ENCODE data around the gene KLHL24.
"Not testable (repeated sequence)": the region's sequence is repeated elsewhere in the genome, so short reads cannot be mapped to it uniquely, and the experiment has no call there.

Gene KLHL24

GRCh38 chr3:183611326-183611725, 24.1 kb upstream of the KLHL24 start:
- not testable (repeated sequence) for H3K4me3 ChIP-seq (ENCODE audit: low read depth, low read length); H3K9me3 ChIP-seq (ENCODE audit: insufficient read depth, low read depth, low read length); H3K4ac ChIP-seq (ENCODE audit: low read depth, low read length); H2BK12ac ChIP-seq (ENCODE audit: low read length); H3K36me3 ChIP-seq (ENCODE audit: control insufficient read depth in 1 of 2, insufficient read depth in 2 of 2, low read length in 2 of 2); H3K4me2 ChIP-seq (ENCODE audit: low read length); H2BK120ac ChIP-seq (ENCODE audit: insufficient read depth, low read length, poor library complexity); H3K27ac ChIP-seq (ENCODE audit: low read depth, low read length); DNase-seq; H3K23ac ChIP-seq (ENCODE audit: low read length); H4K8ac ChIP-seq (ENCODE audit: low read depth, low read length); H3K18ac ChIP-seq (ENCODE audit: low read length); H3K9ac ChIP-seq (ENCODE audit: low read length); H4K12ac ChIP-seq (ENCODE audit: low read depth, low read length); H3K14ac ChIP-seq (ENCODE audit: low read length); H3K79me2 ChIP-seq (ENCODE audit: control insufficient read depth, insufficient read depth, low read length, poor library complexity); H2AK5ac ChIP-seq (ENCODE audit: low read length); H3K79me1 ChIP-seq (ENCODE audit: low read length); H4K91ac ChIP-seq (ENCODE audit: low read depth, low read length); H2AFZ ChIP-seq (ENCODE audit: insufficient read depth, low read length, poor library complexity); H2BK5ac ChIP-seq (ENCODE audit: low read depth, low read length, poor library complexity); H3K27me3 ChIP-seq (ENCODE audit: insufficient read depth, low read length); H3K4me1 ChIP-seq (ENCODE audit: control insufficient read depth in 1 of 2, insufficient read depth in 2 of 2, low read length in 2 of 2)
- WGBS (ENCODE audit: extremely low coverage, insufficient coverage, insufficient read length) = no CpG with 5 or more reads among the region's 6 CpGs

DNA sequence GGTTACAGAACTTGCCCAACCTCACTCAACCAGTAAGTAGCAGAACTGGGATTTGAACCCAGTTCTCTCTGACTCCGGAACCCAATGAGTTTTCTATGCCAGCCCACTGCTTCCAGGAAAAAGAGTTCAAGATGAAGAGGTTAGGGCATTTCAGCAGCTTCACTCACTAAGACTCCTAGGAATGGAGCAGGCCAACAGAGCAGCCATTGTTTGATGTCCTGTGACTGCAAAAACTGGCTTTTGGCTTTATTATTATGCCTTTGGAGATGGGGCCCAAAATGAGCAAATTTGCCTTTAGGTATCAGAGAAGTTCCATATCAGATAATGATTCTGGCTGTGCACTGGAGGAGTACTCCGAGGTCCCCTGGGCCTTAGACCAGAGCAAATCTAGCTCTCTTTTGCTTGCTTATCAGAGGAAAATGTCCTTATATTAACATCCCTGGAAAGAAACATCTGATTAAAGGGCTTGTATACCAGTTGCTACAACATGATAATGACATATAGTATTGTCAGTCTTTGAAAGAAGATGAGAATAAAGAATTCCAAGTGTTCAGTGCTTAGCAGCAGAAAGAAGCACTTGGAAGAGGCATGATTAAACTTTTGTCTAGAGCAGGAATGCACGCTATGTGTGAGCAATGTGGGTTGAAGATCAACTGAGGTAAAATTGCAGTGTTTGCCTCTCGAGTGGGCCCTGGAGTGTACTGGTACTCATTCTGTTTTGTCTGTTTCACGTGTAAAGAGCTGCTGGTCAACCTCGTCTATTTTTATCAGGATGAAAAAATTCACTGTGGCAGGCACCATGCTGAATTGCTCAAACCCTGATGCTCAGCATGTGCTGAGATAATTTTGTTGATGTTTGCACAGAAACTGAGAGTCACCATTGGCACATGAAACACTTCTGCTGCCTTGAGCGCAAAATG, 21.8 kb upstream of the KLHL24 start:
- Histone ChIP-seq H3K4me1 (ENCODE audit: control insufficient read depth in 1 of 2, insufficient read depth in 2 of 2, low read length in 2 of 2) (no peaks in the 10 kb centered on the region), H4K12ac (ENCODE audit: low read depth, low read length) (no peak overlapping the region), H3K79me2 (ENCODE audit: control insufficient read depth, insufficient read depth, low read length, poor library complexity) (no peaks in the 10 kb centered on the region), H3K36me3 (ENCODE audit: control insufficient read depth in 1 of 2, insufficient read depth in 2 of 2, low read length in 2 of 2) (no peaks in the 10 kb centered on the region), H3K4ac (ENCODE audit: low read depth, low read length) (no peak overlapping the region), H2AK5ac (ENCODE audit: low read length) (no peak overlapping the region), H3K9ac (ENCODE audit: low read length) (no peak overlapping the region), H3K4me2 (ENCODE audit: low read length) (no peak overlapping the region), H4K8ac (ENCODE audit: low read depth, low read length) (no peak overlapping the region), H3K9me3 (ENCODE audit: insufficient read depth, low read depth, low read length) (no peaks in the 10 kb centered on the region), H3K27me3 (ENCODE audit: insufficient read depth, low read length) (no peaks in the 10 kb centered on the region), H2BK5ac (ENCODE audit: low read depth, low read length, poor library complexity) (no peak overlapping the region), H3K18ac (ENCODE audit: low read length) (no peak overlapping the region), H2AFZ (ENCODE audit: insufficient read depth, low read length, poor library complexity) (no peak overlapping the region), H2BK12ac (ENCODE audit: low read length) (no peak overlapping the region), H4K91ac (ENCODE audit: low read depth, low read length) (no peak overlapping the region), H3K4me3 (ENCODE audit: low read depth, low read length) (no peak overlapping the region), H3K23ac (ENCODE audit: low read length) (no peak overlapping the region), H3K79me1 (ENCODE audit: low read length) (no peaks in the 10 kb centered on the region), H2BK120ac (ENCODE audit: insufficient read depth, low read length, poor library complexity) (no peak overlapping the region), H3K27ac (ENCODE audit: low read depth, low read length) (no peak overlapping the region), H3K14ac (ENCODE audit: low read length) (no peak overlapping the region)
- peak; percentile 66 to 85 for DNase-seq
- WGBS (ENCODE audit: extremely low coverage, insufficient coverage, insufficient read length) = no CpG with 5 or more reads among the region's 7 CpGs

DNA sequence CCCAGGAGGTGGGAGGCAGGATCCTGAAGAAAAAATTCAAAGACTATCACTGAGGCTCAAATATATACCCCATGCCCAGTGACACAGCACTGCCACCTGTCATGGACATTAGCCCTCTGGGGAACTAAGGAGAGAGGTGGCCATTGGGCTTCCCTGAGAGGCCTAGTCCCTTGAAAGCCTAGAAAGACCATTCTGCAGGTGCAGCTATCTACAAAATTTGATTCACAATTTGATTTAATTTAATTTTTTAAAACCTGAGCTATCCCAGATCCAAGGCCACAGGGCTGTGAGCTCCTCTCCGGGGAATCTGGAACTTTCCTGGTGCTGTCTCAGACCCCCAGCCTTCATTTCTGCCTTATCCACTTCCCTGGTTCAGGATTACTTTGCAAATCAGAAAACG, 16.9 kb upstream of the KLHL24 start:
- Histone ChIP-seq H2AK5ac (ENCODE audit: low read length) (no peak overlapping the region), H3K18ac (ENCODE audit: low read length) (no peak overlapping the region), H3K9me3 (ENCODE audit: insufficient read depth, low read depth, low read length) (no peaks in the 10 kb centered on the region), H3K27ac (ENCODE audit: low read depth, low read length) (no peak overlapping the region), H2BK120ac (ENCODE audit: insufficient read depth, low read length, poor library complexity) (no peak overlapping the region), H3K4me2 (ENCODE audit: low read length) (no peak overlapping the region), H2BK5ac (ENCODE audit: low read depth, low read length, poor library complexity) (no peak overlapping the region), H3K36me3 (ENCODE audit: control insufficient read depth in 1 of 2, insufficient read depth in 2 of 2, low read length in 2 of 2) (no peaks in the 10 kb centered on the region), H3K14ac (ENCODE audit: low read length) (no peak overlapping the region), H4K8ac (ENCODE audit: low read depth, low read length) (no peak overlapping the region), H4K91ac (ENCODE audit: low read depth, low read length) (no peak overlapping the region), H4K12ac (ENCODE audit: low read depth, low read length) (no peak overlapping the region), H3K4me1 (ENCODE audit: control insufficient read depth in 1 of 2, insufficient read depth in 2 of 2, low read length in 2 of 2) (no peaks in the 10 kb centered on the region), H3K79me1 (ENCODE audit: low read length) (no peaks in the 10 kb centered on the region), H3K79me2 (ENCODE audit: control insufficient read depth, insufficient read depth, low read length, poor library complexity) (no peaks in the 10 kb centered on the region), H3K23ac (ENCODE audit: low read length) (no peak overlapping the region), H3K4ac (ENCODE audit: low read depth, low read length) (no peak overlapping the region), H3K27me3 (ENCODE audit: insufficient read depth, low read length) (no peaks in the 10 kb centered on the region), H2AFZ (ENCODE audit: insufficient read depth, low read length, poor library complexity) (no peak overlapping the region), H3K9ac (ENCODE audit: low read length) (no peak overlapping the region), H3K4me3 (ENCODE audit: low read depth, low read length) (no peak overlapping the region), H2BK12ac (ENCODE audit: low read length) (no peak overlapping the region)
- DNase-seq = no peak
- no CpG with 5 or more reads among the region's 2 CpGs for WGBS (ENCODE audit: extremely low coverage, insufficient coverage, insufficient read length)

GRCh38 chr3:183619010-183619409, 16.4 kb upstream of the KLHL24 start:
- Histone ChIP-seq H2BK5ac (ENCODE audit: low read depth, low read length, poor library complexity) (no peak overlapping the region), H3K4me1 (ENCODE audit: control insufficient read depth in 1 of 2, insufficient read depth in 2 of 2, low read length in 2 of 2) (no peaks in the 10 kb centered on the region), H3K4me2 (ENCODE audit: low read length) (no peak overlapping the region), H3K36me3 (ENCODE audit: control insufficient read depth in 1 of 2, insufficient read depth in 2 of 2, low read length in 2 of 2) (no peaks in the 10 kb centered on the region), H3K18ac (ENCODE audit: low read length) (no peak overlapping the region), H3K23ac (ENCODE audit: low read length) (no peak overlapping the region), H2BK12ac (ENCODE audit: low read length) (no peak overlapping the region), H2AFZ (ENCODE audit: insufficient read depth, low read length, poor library complexity) (no peak overlapping the region), H3K4me3 (ENCODE audit: low read depth, low read length) (no peak overlapping the region), H3K14ac (ENCODE audit: low read length) (no peak overlapping the region), H3K9me3 (ENCODE audit: insufficient read depth, low read depth, low read length) (no peaks in the 10 kb centered on the region), H3K27me3 (ENCODE audit: insufficient read depth, low read length) (no peaks in the 10 kb centered on the region), H4K12ac (ENCODE audit: low read depth, low read length) (no peak overlapping the region), H3K79me2 (ENCODE audit: control insufficient read depth, insufficient read depth, low read length, poor library complexity) (no peaks in the 10 kb centered on the region), H2AK5ac (ENCODE audit: low read length) (no peak overlapping the region), H3K9ac (ENCODE audit: low read length) (no peak overlapping the region), H3K27ac (ENCODE audit: low read depth, low read length) (no peak overlapping the region), H2BK120ac (ENCODE audit: insufficient read depth, low read length, poor library complexity) (no peak overlapping the region), H3K79me1 (ENCODE audit: low read length) (no peaks in the 10 kb centered on the region), H4K91ac (ENCODE audit: low read depth, low read length) (no peak overlapping the region), H3K4ac (ENCODE audit: low read depth, low read length) (no peak overlapping the region), H4K8ac (ENCODE audit: low read depth, low read length) (no peak overlapping the region)
- WGBS (ENCODE audit: extremely low coverage, insufficient coverage, insufficient read length) = no CpG with 5 or more reads among the region's 4 CpGs
- no peak for DNase-seq

Data from trophoblast cell (in vitro differentiated cells and primary cell).